Fibroblast of lung (primary cell): ENCODE measurements around the gene UNC13B. TPM values are rescaled to one million over a fixed set of nuclear protein-coding genes. Genes with fewer than 3 reads are reported as not detected.

Experiments used
- DNase-seq, 2 donors: peaks; one replicate each; pipeline versions ENCODE4 v3.0.0 to v3.0.0-alpha.2; 2010; ENCODE audit warnings: low read depth in 2 of 2
- H2AFZ ChIP-seq: 2 replicates; pipeline ENCODE4 v1.5.1; 2012; ENCODE audit warnings: low read length, control low read depth, inconsistent platforms
- H3K27ac ChIP-seq: 2 replicates; pipeline ENCODE4 v1.5.1; 2011; ENCODE audit warnings: low read length, control low read depth; ENCODE audit not compliant: insufficient read depth
- H3K27me3 ChIP-seq: 2 replicates; pipeline ENCODE4 v1.5.1; 2011; ENCODE audit warnings: mild to moderate bottlenecking, low read length; ENCODE audit not compliant: control insufficient read depth, insufficient read depth
- H3K36me3 ChIP-seq: 2 replicates; pipeline ENCODE4 v1.5.1; 2011; ENCODE audit warnings: low read length; ENCODE audit not compliant: control insufficient read depth, insufficient read depth
- H3K4me1 ChIP-seq: 2 replicates; pipeline ENCODE4 v1.5.1; 2011; ENCODE audit warnings: low read length; ENCODE audit not compliant: control insufficient read depth, insufficient read depth; ENCODE audit errors: extremely low read depth
- H3K4me2 ChIP-seq: 2 replicates; pipeline ENCODE4 v1.5.1; 2011; ENCODE audit warnings: low read length, control low read depth; ENCODE audit not compliant: insufficient read depth; ENCODE audit errors: extremely low read depth
- H3K4me3 ChIP-seq, 4 experiments: fragments of 200-600 bp in 1 of 4; sonication (generic) in 1 of 4; replicated peaks in 1 of 4; 2 replicates each; pipeline ENCODE4 v1.5.1; 2011 to 2016; ENCODE audit warnings: low read length in 4 of 4, low read depth in 3 of 4, mild to moderate bottlenecking in 3 of 4, control low read depth in 2 of 4, inconsistent platforms in 1 of 4, mixed read lengths in 1 of 4; ENCODE audit not compliant: insufficient read depth in 1 of 4; ENCODE audit errors: control extremely low read depth in 1 of 4
- H3K79me2 ChIP-seq: 2 replicates; pipeline ENCODE4 v1.5.1; 2012; ENCODE audit warnings: mild to moderate bottlenecking, low read length, inconsistent platforms; ENCODE audit not compliant: control insufficient read depth, insufficient read depth
- H3K9ac ChIP-seq: 2 replicates; pipeline ENCODE4 v1.5.1; 2011; ENCODE audit warnings: mild to moderate bottlenecking, low read length, control low read depth; ENCODE audit not compliant: insufficient read depth
- H3K9me3 ChIP-seq: 2 replicates; pipeline ENCODE4 v1.5.1; 2012; ENCODE audit warnings: low read depth, low read length; ENCODE audit not compliant: control insufficient read depth, insufficient read depth
- H4K20me1 ChIP-seq: 2 replicates; pipeline ENCODE4 v1.5.1; 2011; ENCODE audit warnings: low read length; ENCODE audit not compliant: control insufficient read depth, insufficient read depth; ENCODE audit errors: extremely low read depth
- CTCF ChIP-seq, 2 donors: IDR thresholded peaks in 1 of 2; conservative IDR thresholded peaks in 1 of 2; 1 replicate in 1 of 2; 2 replicates in 1 of 2; pipeline ENCODE4 v1.5.1; 2011 to 2012; ENCODE audit warnings: low read length in 2 of 2, control low read depth in 1 of 2, inconsistent platforms in 1 of 2, low read depth in 1 of 2, mild to moderate bottlenecking in 1 of 2
- EZH2 ChIP-seq: IDR thresholded peaks from 2 replicates; pipeline ENCODE4 v1.5.1; 2012; ENCODE audit warnings: low read length, control low read depth, mild to moderate bottlenecking; ENCODE audit errors: missing control alignments
- polyA plus RNA-seq, 2 donors: library from polyadenylated mRNA; depleted of rRNA in 1 of 2; stranded (reverse) in 1 of 2; unstranded in 1 of 2; fragments of >200 nt; gene quantifications; 2 replicates each; pipeline ENCODE4 v1.2.1, GENCODE V29; 2011 to 2012; ENCODE audit warnings: missing spikeins in 1 of 2
- total RNA-seq: library from RNA; depleted of rRNA; stranded (reverse); fragments of >200 nt; gene quantifications from 2 replicates; pipeline ENCODE4 v1.2.1, GENCODE V29; 2014

UNC13B gene
- total and polyA plus RNA-seq, 2 donors (not counting 1 experiment from before 2014, with no cell fraction given) = 9.7 to 38.3 TPM

GRCh38 chr9:35227284-35227683 lies 65.5 kb downstream of the UNC13B start:
- Histone ChIP-seq H3K27ac (no peak overlapping the region), H3K79me2 (no peaks in the 10 kb centered on the region), H4K20me1 (no peaks in the 10 kb centered on the region), H3K4me3 (no peak overlapping the region), H3K4me2 (no peak overlapping the region), H3K36me3 (no peaks in the 10 kb centered on the region), H3K9ac (no peak overlapping the region), H3K27me3 (no peaks in the 10 kb centered on the region), H3K9me3 (no peaks in the 10 kb centered on the region), H3K4me1 (no peaks in the 10 kb centered on the region), H2AFZ (no peak overlapping the region)
- TF ChIP-seq EZH2 = no peak
- no peak for TF ChIP-seq CTCF (conservative IDR thresholded peaks at IDR 0.05 in 1 of 2, IDR thresholded peaks at IDR 0.05 in 1 of 2; ENCODE audit: low read depth in 1 of 2, low read length in 2 of 2)
- DNase-seq = no peak

- Histone ChIP-seq H3K9me3 (no peaks in the 10 kb centered on the region), H2AFZ (no peak overlapping the region), H4K20me1 (no peaks in the 10 kb centered on the region), H3K27me3 (no peaks in the 10 kb centered on the region), H3K9ac (no peak overlapping the region), H3K4me2 (no peak overlapping the region), H3K4me1 (no peaks in the 10 kb centered on the region), H3K27ac (no peak overlapping the region), H3K79me2 (no peaks in the 10 kb centered on the region), H3K36me3 (no peaks in the 10 kb centered on the region), H3K4me3 (no peak overlapping the region)
- no peak for DNase-seq
- TF ChIP-seq EZH2 = no peak
- TF ChIP-seq CTCF (conservative IDR thresholded peaks at IDR 0.05 in 1 of 2, IDR thresholded peaks at IDR 0.05 in 1 of 2; ENCODE audit: low read depth in 1 of 2, low read length in 2 of 2) = no peak
Observed at GRCh38 chr9:35229066-35229778, 67.4 kb downstream of the UNC13B start.

GRCh38 chr9:35229779-35230143 lies 68.0 kb downstream of the UNC13B start:
- H4K20me1 ChIP-seq = no peaks in the 10 kb centered on the region
- H3K4me3 ChIP-seq = no peak overlapping the region
- TF ChIP-seq EZH2 (no peak), CTCF (conservative IDR thresholded peaks at IDR 0.05 in 1 of 2, IDR thresholded peaks at IDR 0.05 in 1 of 2; ENCODE audit: low read depth in 1 of 2, low read length in 2 of 2) (no peak)
- no peaks in the 10 kb centered on the region for H3K9me3 ChIP-seq
- H3K36me3 ChIP-seq = no peaks in the 10 kb centered on the region
- no peaks in the 10 kb centered on the region for H3K4me1 ChIP-seq
- no peaks in the 10 kb centered on the region for H3K27me3 ChIP-seq
- no peaks in the 10 kb centered on the region for H3K79me2 ChIP-seq
- no peak for DNase-seq
- H2AFZ ChIP-seq = no peak overlapping the region
- no peak overlapping the region for H3K9ac ChIP-seq
- no peak overlapping the region for H3K4me2 ChIP-seq
- no peak overlapping the region for H3K27ac ChIP-seq
